GM12878 (cell line): ENCODE results near the gene RGS14. TPM values are rescaled to one million over a fixed set of nuclear protein-coding genes. Genes with fewer than 3 reads are reported as not detected.

Experiments used
- ATAC-seq: fragments of 200-7000 bp; cut with Tn5 transposase; 3 replicates; pipeline ENCODE4 v1.9.1; 2020; ENCODE audit warnings: mild to moderate bottlenecking, moderate library complexity
- BruUV-seq: library from RNA; stranded (reverse); fragments of 400-500 nt; replicated peaks from 2 replicates; lab custom pipeline; 2021; lab: Mats Ljungman, UMichigan
- CTCF ChIA-PET: fragments of 300-600 bp; sonication (Branson Sonifier 250); formaldehyde crosslinking; extraction: SDS; loops from one replicate; lab custom pipeline; 2021; ENCODE audit warnings: inconsistent platforms; lab: Yijun Ruan, JAX
- POLR2A ChIA-PET: fragments of 350-600 bp; formaldehyde crosslinking; extraction: SDS; loops from one replicate; lab custom pipeline; 2021; ENCODE audit warnings: inconsistent platforms; lab: Charles Lee
- RAD21 ChIA-PET: fragments of 300-600 bp; sonication (Branson Sonifier 250); formaldehyde crosslinking; loops from one replicate; lab custom pipeline; 2023; ENCODE audit warnings: antibody characterized with exemption; ENCODE audit not compliant: unreplicated experiment; lab: Charles Lee
- SMC1A ChIA-PET: fragments of 300-600 bp; sonication (Branson Sonifier 250); formaldehyde crosslinking; loops from one replicate; lab custom pipeline; 2023; ENCODE audit not compliant: unreplicated experiment, uncharacterized antibody; lab: Charles Lee
- DNase-seq: peaks from one replicate; pipeline ENCODE4 v3.0.0-alpha.2; 2011; ENCODE audit warnings: low read depth, low spot score
- FAIRE-seq: peaks from 3 replicates; lab custom pipeline; 2011; peaks lifted over from hg19 to GRCh38; lab: Jason Lieb, UNC
- H2AFZ ChIP-seq: 2 replicates; pipeline ENCODE4 v1.6.0; 2011; ENCODE audit warnings: low read depth, low read length, control low read depth; ENCODE audit not compliant: control insufficient read depth
- H3K27ac ChIP-seq: 2 replicates; pipeline ENCODE4 v1.5.1; 2011; ENCODE audit warnings: control low read depth; ENCODE audit not compliant: control insufficient read depth, insufficient read depth
- H3K27me3 ChIP-seq, 2 experiments: replicated peaks in 1 of 2; 2 replicates each; pipeline versions ENCODE4 v1.6.0 to v1.6.1; 2011; ENCODE audit warnings: low read length in 1 of 2; ENCODE audit not compliant: control insufficient read depth in 2 of 2, insufficient read depth in 2 of 2
- H3K36me3 ChIP-seq, 2 experiments: 2 replicates each; pipeline ENCODE4 v1.5.1; 2011; ENCODE audit warnings: low read length in 1 of 2; ENCODE audit not compliant: control insufficient read depth in 2 of 2, insufficient read depth in 2 of 2
- H3K4me1 ChIP-seq: 2 replicates; pipeline ENCODE4 v1.6.1; 2011; ENCODE audit warnings: mild to moderate bottlenecking, low read length, moderate library complexity, mixed read lengths; ENCODE audit not compliant: control insufficient read depth, insufficient read depth
- H3K4me2 ChIP-seq: 2 replicates; pipeline ENCODE4 v1.6.0; 2011; ENCODE audit warnings: control low read depth; ENCODE audit not compliant: control insufficient read depth, insufficient read depth
- H3K4me3 ChIP-seq: fragments of 200-600 bp; sonication (generic); 2 replicates; pipeline ENCODE4 v1.5.1; 2016
- H3K79me2 ChIP-seq: 2 replicates; pipeline ENCODE4 v1.6.0; 2011; ENCODE audit warnings: low read length; ENCODE audit not compliant: control insufficient read depth, insufficient read depth
- H3K9ac ChIP-seq: 2 replicates; pipeline ENCODE4 v1.8.0; 2011; ENCODE audit warnings: low read length, control low read depth, mixed read lengths; ENCODE audit not compliant: control insufficient read depth, insufficient read depth
- H3K9me3 ChIP-seq: replicated peaks from 3 replicates; pipeline ENCODE4 v1.5.1; 2011; ENCODE audit warnings: mild to moderate bottlenecking, low read length; ENCODE audit not compliant: control insufficient read depth, insufficient read depth
- H4K20me1 ChIP-seq: 2 replicates; pipeline ENCODE4 v1.6.0; 2011; ENCODE audit not compliant: control insufficient read depth, insufficient read depth
- BCLAF1 ChIP-seq: fragments of 450-650 bp; IDR thresholded peaks from 2 replicates; pipeline ENCODE4 v1.6.1; 2017; ENCODE audit warnings: antibody characterized with exemption, mild to moderate bottlenecking, moderate library complexity
- FOS ChIP-seq: IDR thresholded peaks from 3 replicates; pipeline ENCODE4 v1.6.1; 2011; ENCODE audit warnings: borderline replicate concordance; ENCODE audit not compliant: insufficient read length; ENCODE audit errors: extremely low read depth
- GATAD2B ChIP-seq: fragments of 450-650 bp; conservative IDR thresholded peaks from 2 replicates; pipeline ENCODE4 v1.6.1; 2017; ENCODE audit warnings: low read depth, mild to moderate bottlenecking, moderate library complexity
- IKZF1 ChIP-seq: fragments of 450-650 bp; conservative IDR thresholded peaks from 2 replicates; pipeline ENCODE4 v1.6.1; 2017; ENCODE audit warnings: antibody characterized with exemption, mild to moderate bottlenecking
- IKZF2 ChIP-seq, 2 experiments: fragments of 450-650 bp; IDR thresholded peaks; 2 replicates each; pipeline ENCODE4 v1.6.1; 2017; ENCODE audit warnings: mild to moderate bottlenecking in 2 of 2, moderate library complexity in 2 of 2
- MTA2 ChIP-seq: fragments of 450-650 bp; IDR thresholded peaks from 2 replicates; pipeline ENCODE4 v1.6.1; 2016; ENCODE audit warnings: low read depth, mild to moderate bottlenecking, moderate library complexity
- MYB ChIP-seq: fragments of 150-350 bp; IDR thresholded peaks from 2 replicates; pipeline ENCODE4 v1.6.1; 2014; ENCODE audit warnings: mild to moderate bottlenecking, low read depth, low read length, borderline replicate concordance
- NFIC ChIP-seq: IDR thresholded peaks from 2 replicates; pipeline ENCODE4 v1.6.1; 2012; ENCODE audit warnings: low read depth, mild to moderate bottlenecking, inconsistent platforms, low read length, moderate library complexity
- NFYB ChIP-seq: IDR thresholded peaks from 2 replicates; pipeline ENCODE4 v1.6.1; 2011; ENCODE audit warnings: low read depth, mild to moderate bottlenecking, low read length, improper control_type of control experiment, moderate library complexity; ENCODE audit not compliant: insufficient read depth
- POLR2AphosphoS2 ChIP-seq: IDR thresholded peaks from 2 replicates; pipeline ENCODE4 v1.6.1; 2011; ENCODE audit warnings: low read depth, mild to moderate bottlenecking, low read length, improper control_type of control experiment, moderate library complexity
- RB1 ChIP-seq: fragments of 450-650 bp; formaldehyde crosslinking; IDR thresholded peaks from 2 replicates; pipeline ENCODE4 v1.6.1; 2017; ENCODE audit warnings: mild to moderate bottlenecking, borderline replicate concordance
- RBBP5 ChIP-seq: fragments of 200-600 bp; sonication (generic); conservative IDR thresholded peaks from 2 replicates; pipeline ENCODE4 v1.6.1; 2016
- RELA ChIP-seq: fragments of 450-650 bp; IDR thresholded peaks from 2 replicates; pipeline ENCODE4 v1.8.0; 2014; ENCODE audit warnings: borderline replicate concordance; ENCODE audit not compliant: partially characterized antibody
- SKIL ChIP-seq: fragments of 450-650 bp; IDR thresholded peaks from 2 replicates; pipeline ENCODE4 v1.6.1; 2017; ENCODE audit warnings: mild to moderate bottlenecking, low read depth, inconsistent platforms; ENCODE audit not compliant: poor library complexity, severe bottlenecking
- YBX1 ChIP-seq: fragments of 450-650 bp; IDR thresholded peaks from 2 replicates; pipeline ENCODE4 v1.6.1; 2016; ENCODE audit warnings: antibody characterized with exemption
- ZBTB4 ChIP-seq: fragments of 450-650 bp; formaldehyde crosslinking; IDR thresholded peaks from 2 replicates; pipeline ENCODE4 v1.4.0; 2022; ENCODE audit warnings: mild to moderate bottlenecking, moderate library complexity
- WGBS: methylation state at CpG from one replicate; pipeline ENCODE4 v1.1.6; 2016; ENCODE audit warnings: low lambda C conversion rate; ENCODE audit not compliant: insufficient replicate concordance, insufficient coverage; ENCODE audit errors: missing lambda C conversion rate; 5-methylcytosine and 5-hydroxymethylcytosine counted together
- in situ Hi-C: fragments of 300-500 bp; cut with MboI; formaldehyde crosslinking; loops from 9 replicates; pipeline ENCODE4 v1.14.3; 2018; ENCODE audit warnings: mixed read lengths
- intact Hi-C: fragments of 100-400 bp; cut with micrococcal nuclease; formaldehyde crosslinking; loops from one replicate; pipeline ENCODE4 v1.14.2; 2022; ENCODE audit not compliant: unreplicated experiment
- polyA plus RNA-seq, 11 experiments: library from polyadenylated mRNA; depleted of rRNA in 4 of 11; unstranded in 6 of 11; stranded (reverse) in 5 of 11; fragments of >200 nt; fragmentation: Nextera tagmentation in 4 of 11; fragmentation: Illumina TruSeq in 1 of 11; extraction: Ambion mirVana in 4 of 11; extraction: Trizol in 1 of 11; gene quantifications; 1 replicate in 1 of 11; 2 replicates in 10 of 11; pipeline versions ENCODE4 v1.2.1 to v1.2.3, GENCODE V29; 2011 to 2016; ENCODE audit warnings: inconsistent platforms in 2 of 11, missing spikeins in 2 of 11, low read depth in 1 of 11
- total RNA-seq, 4 experiments: library from RNA; depleted of rRNA in 3 of 4; stranded (reverse); fragments of >200 nt in 3 of 4; fragmentation: Illumina TruSeq in 1 of 4; extraction: Trizol in 1 of 4; gene quantifications; 2 replicates each; pipeline versions ENCODE4 v1.2.1 to v1.2.3, GENCODE V29; 2013 to 2021

The RGS14 gene
- total and polyA plus RNA-seq, 10 of the 15 experiments (the other 5 are each of a cell fraction or from before 2014, with no cell fraction given), result 0.19 to 88.7 (median 54.8) TPM

GRCh38 chr5:177357146-177357458 is 622 bp upstream of the RGS14 start:
- intact Hi-C loops, result no loop called here
- no peak for TF ChIP-seq IKZF2 (IDR thresholded peaks at IDR 0.05)
- TF ChIP-seq SKIL, result no peak
- no peak for TF ChIP-seq ZBTB4 (CRISPR knock-in tag)
- no peak for TF ChIP-seq RB1
- no peak for TF ChIP-seq MYB
- TF ChIP-seq NFIC, result no peak
- TF ChIP-seq RBBP5, result no peak
- TF ChIP-seq RELA, result no peak
- no peak for TF ChIP-seq YBX1
- TF ChIP-seq POLR2AphosphoS2, result no peak
- TF ChIP-seq MTA2, result no peak
- TF ChIP-seq IKZF1, result no peak
- TF ChIP-seq FOS, result no peak
- TF ChIP-seq NFYB, result no peak
- TF ChIP-seq BCLAF1, result no peak
- no peak for TF ChIP-seq GATAD2B

More at GRCh38 chr5:177357146-177357458, 622 bp upstream of the RGS14 start:
- peak overlapping the region; percentile 89 for H2AFZ ChIP-seq
- RAD21 ChIA-PET, result interaction anchor here (1.4 to 2.0 kb wide), 3 partner anchors 33 to 48 kb away, joined by 4 to 12 read pairs (median 7); no protein-coding TSS in a partner anchor
- H3K36me3 ChIP-seq, result no peaks in the 10 kb centered on the region; a peak in 1 of 4 replicates
- peak overlapping the region; percentile 81; the same call in 1 of the 2 replicates for H3K9ac ChIP-seq
- CTCF ChIA-PET, result interaction anchor here (0.9 to 1.4 kb wide), 6 partner anchors 14 to 152 kb away, joined by 3 to 7 read pairs (median 4); no protein-coding TSS in a partner anchor
- no peak for DNase-seq
- SMC1A ChIA-PET, result interaction anchor here (1.2 to 3.9 kb wide), 4 partner anchors 11 to 44 kb away, joined by 3 to 19 read pairs (median 4); no protein-coding TSS in a partner anchor
- H3K27me3 ChIP-seq, result no peaks in the 10 kb centered on the region
- H3K4me1 ChIP-seq, result peaks cover 44% of the 10 kb centered on the region
- POLR2A ChIA-PET, result interaction anchor here (0.9 to 1.9 kb wide), 4 partner anchors 13 to 152 kb away, joined by 3 to 11 read pairs (median 3); no protein-coding TSS in a partner anchor
- no peak for FAIRE-seq
- peak overlapping the region; percentile 99 for H3K4me2 ChIP-seq
- peaks cover 42% of the 10 kb centered on the region for H3K79me2 ChIP-seq
- no peak for ATAC-seq
- BruUV-seq, result no TSS peak
- H3K9me3 ChIP-seq, result peaks cover 3% of the 10 kb centered on the region; the same call in 1 of the 3 replicates
- H3K4me3 ChIP-seq, result peak overlapping the region; percentile 99; the same call in 1 of the 2 replicates
- peak overlapping the region; percentile 91 for H3K27ac ChIP-seq
- 27% methylated on average over 5 of the region's 5 CpGs for WGBS
- in situ Hi-C loops, result no loop called here
- no peaks in the 10 kb centered on the region for H4K20me1 ChIP-seq
